Activated CD4-positive, alpha-beta T cell treated with anti-CD3 and anti-CD28 coated beads, Interleukin-2, amount 10 ng/mL, durations not matched to agents 7 days and 5 days (primary cell): Measurements from ENCODE around the gene ARHGEF11. TPM values are rescaled to one million over a fixed set of nuclear protein-coding genes. Genes with fewer than 3 reads are reported as not detected.

Experiments
- CTCF ChIA-PET: fragments of 350-600 bp; sonication (Branson Sonifier 250); formaldehyde crosslinking; loops from one replicate; lab custom pipeline; 2021; ENCODE audit warnings: antibody characterized with exemption; lab: Charles Lee
- POLR2A ChIA-PET: fragments of 350-600 bp; sonication (Branson Sonifier 250); formaldehyde crosslinking; loops from one replicate; lab custom pipeline; 2021; ENCODE audit warnings: antibody characterized with exemption; lab: Charles Lee
- DNase-seq: peaks from one replicate; pipeline ENCODE4 v3.0.0-alpha.2; 2020
- H3K27ac Mint-ChIP-seq: one replicate; pipeline ENCODE4 v1.8.0; 2021; ENCODE audit warnings: mild to moderate bottlenecking, moderate library complexity, mixed read lengths
- H3K27me3 Mint-ChIP-seq: one replicate; pipeline ENCODE4 v1.8.0; 2021; ENCODE audit warnings: mixed read lengths
- H3K36me3 Mint-ChIP-seq: one replicate; pipeline ENCODE4 v1.8.0; 2021; ENCODE audit warnings: low read depth, mixed read lengths
- H3K4me1 Mint-ChIP-seq: one replicate; pipeline ENCODE4 v1.8.0; 2021; ENCODE audit warnings: mixed read lengths
- H3K4me3 Mint-ChIP-seq: one replicate; pipeline ENCODE4 v1.8.0; 2021; ENCODE audit warnings: mild to moderate bottlenecking, moderate library complexity, mixed read lengths
- H3K9me3 Mint-ChIP-seq: one replicate; pipeline ENCODE4 v1.8.0; 2021; ENCODE audit warnings: mixed read lengths
- microRNA-seq: library from miRNA; unstranded; fragments of <30 nt; microRNA quantifications from one replicate; pipeline ENCODE4 v1.2.0, GENCODE V29; 2021; ENCODE audit warnings: borderline microRNAs expressed, borderline replicate concordance
- total RNA-seq, 2 experiments: library from RNA; stranded (reverse); gene quantifications; one replicate each; pipeline ENCODE4 v1.2.3, GENCODE V29; 2021

Gene ARHGEF11
- total RNA-seq, 2 experiments from 2014 or later, result 33.9 to 38.5 TPM

DNA sequence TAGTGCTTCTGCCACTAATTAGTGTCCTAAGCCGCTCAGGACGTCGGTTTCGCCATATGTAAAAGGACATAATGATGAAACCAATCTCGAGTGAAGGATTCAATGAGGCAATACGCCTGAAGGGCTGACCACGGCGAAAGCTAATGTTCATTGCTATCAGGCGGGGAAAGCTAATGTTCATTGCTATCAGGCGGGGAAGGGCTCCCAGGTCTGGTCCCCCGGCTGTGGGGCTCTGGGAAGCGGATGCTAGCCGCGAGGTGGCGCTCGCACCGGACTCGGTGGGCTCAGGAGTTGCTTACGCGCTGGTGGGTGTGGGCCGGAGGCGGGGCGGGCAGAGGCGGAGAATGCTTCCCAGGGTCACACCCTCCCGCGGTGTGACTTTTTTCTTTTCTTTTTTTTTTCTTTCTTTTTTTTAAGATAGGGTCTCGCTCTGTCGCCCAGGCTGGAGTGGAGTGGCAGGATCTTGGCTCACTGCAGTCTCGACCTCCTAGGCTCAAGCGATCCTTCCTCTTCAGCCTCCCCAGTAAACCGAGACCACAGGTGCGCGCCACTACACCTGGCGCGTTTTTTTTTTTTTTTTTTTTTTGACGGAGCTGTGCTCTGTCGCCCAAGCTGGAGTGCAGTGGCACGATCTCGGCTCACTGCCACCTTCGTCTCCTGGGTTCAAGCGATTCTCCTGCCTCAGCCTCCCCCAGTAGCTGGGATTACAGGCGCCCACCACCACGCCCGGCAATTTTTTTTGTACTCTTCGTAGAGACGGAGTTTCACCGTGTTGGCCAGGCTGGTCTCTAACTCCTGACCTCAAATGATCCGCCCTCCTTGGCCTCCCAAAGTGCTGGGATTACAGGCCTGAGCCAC, 153.1 kb downstream of the ARHGEF11 start:
- POLR2A ChIA-PET, result no interaction called here
- Mint-ChIP-seq H3K27ac (peak overlapping the region; percentile 65), H3K36me3 (no peaks in the 10 kb centered on the region), H3K4me3 (peak overlapping the region; percentile 63), H3K27me3 (peaks cover 50% of the 10 kb centered on the region), H3K9me3 (no peaks in the 10 kb centered on the region), H3K4me1 (peaks cover 24% of the 10 kb centered on the region)
- peak; percentile 87 for DNase-seq
- CTCF ChIA-PET, result interaction anchor here (0.6 to 5.3 kb wide), 28 partner anchors 11 to 1366 kb away, joined by 3 to 31 read pairs (median 4); partner anchors contain the start of genes NTRK1 and PRCC

DNA sequence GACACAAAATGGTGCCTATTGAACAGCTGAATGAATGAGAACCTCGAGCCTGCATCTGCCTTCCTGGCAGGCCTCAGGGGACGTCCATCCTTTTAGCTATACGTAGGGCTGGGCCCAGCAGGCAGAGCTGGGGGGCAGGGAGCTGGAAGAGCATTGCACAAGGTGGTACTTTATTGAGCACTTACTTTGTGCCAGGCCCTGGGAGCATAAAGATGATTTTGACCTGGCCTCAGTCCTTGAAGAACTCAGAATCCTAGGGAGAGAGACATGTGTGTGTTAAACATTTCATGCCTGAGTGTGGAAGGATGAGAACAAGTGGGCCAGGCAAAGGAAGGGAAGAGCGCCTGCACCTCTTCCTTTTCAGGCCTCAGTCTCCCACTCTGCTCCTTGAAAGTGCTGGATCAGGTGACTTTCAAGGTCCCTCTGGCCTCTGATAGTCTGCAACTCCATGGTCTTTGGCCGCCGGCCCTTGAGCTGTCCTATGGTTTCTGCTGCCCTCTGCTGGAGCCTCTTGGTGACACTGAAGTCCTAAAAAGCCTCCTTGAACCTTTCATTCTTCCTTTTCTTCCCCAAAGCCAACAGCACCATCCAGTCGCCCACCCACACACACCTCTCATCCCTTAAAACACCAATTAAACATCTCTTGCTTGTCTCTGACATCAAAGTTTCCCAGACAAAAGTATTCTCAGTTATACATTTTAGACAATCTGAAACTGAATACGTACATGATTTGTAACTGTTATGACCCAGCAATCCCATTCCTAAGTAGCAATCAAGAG, 155.6 kb downstream of the ARHGEF11 start:
- peaks cover 23% of the 10 kb centered on the region for H3K4me1 Mint-ChIP-seq
- H3K27me3 Mint-ChIP-seq, result peaks cover 62% of the 10 kb centered on the region
- H3K9me3 Mint-ChIP-seq, result no peaks in the 10 kb centered on the region
- CTCF ChIA-PET, result interaction anchor here (0.7 to 5.3 kb wide), 33 partner anchors 9 to 206 kb away, joined by 3 to 31 read pairs (median 4); partner anchors contain the start of gene NTRK1
- peak; percentile 57 for DNase-seq
- H3K4me3 Mint-ChIP-seq, result no peak overlapping the region
- no peak overlapping the region for H3K27ac Mint-ChIP-seq
- H3K36me3 Mint-ChIP-seq, result no peaks in the 10 kb centered on the region
- POLR2A ChIA-PET, result no interaction called here

DNA sequence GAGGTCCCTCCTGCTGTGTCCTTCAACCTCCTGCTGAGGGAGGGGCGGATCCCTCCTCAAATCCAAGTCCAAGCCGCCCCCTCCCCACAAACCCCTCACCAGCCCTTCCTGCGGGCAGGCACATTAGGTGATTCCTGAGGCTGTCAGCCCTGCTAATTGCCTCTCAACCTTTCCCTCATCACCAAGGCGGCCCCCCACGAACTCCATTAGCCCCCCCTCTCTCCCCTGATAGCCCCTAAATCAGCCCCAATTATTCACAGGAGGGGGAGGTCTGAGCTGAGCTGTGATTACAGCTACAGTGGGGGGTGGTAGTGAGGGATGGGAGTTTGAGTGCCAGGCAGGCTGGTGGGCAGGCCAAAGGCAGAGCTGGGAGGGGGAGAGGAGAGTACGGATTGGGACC, 157.8 kb downstream of the ARHGEF11 start:
- H3K27me3 Mint-ChIP-seq, result peaks cover 58% of the 10 kb centered on the region
- no peaks in the 10 kb centered on the region for H3K9me3 Mint-ChIP-seq
- H3K36me3 Mint-ChIP-seq, result no peaks in the 10 kb centered on the region
- ChIA-PET POLR2A (no interaction called here), CTCF (interaction anchor here (1.0 to 1.7 kb wide), 3 partner anchors 11 to 162 kb away, joined by 3 to 6 read pairs (median 4); no protein-coding TSS in a partner anchor)
- H3K4me1 Mint-ChIP-seq, result peaks cover 14% of the 10 kb centered on the region
- DNase-seq, result no peak
- H3K27ac Mint-ChIP-seq, result no peak overlapping the region
- H3K4me3 Mint-ChIP-seq, result no peak overlapping the region

DNA sequence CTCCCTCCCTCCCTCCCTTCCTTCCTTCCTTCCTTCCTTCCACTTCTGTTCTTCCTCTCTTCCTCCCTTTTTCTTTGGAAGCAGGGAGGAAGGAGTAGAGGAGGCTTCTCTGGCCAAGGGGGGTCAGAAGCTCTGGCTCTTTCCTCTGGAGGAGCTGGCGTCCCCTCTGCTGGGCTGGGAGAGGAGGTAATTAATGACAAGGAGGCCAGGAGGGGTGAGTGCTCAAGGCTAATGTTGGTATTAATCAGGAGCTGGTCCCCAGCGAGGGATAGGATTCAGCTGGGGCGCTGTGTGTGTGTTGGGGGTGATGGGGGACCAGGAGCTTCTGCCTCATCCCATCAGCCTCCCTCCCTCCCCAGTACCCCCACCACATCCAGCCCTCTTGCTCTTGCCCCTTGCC, 158.2 kb downstream of the ARHGEF11 start:
- peaks cover 55% of the 10 kb centered on the region for H3K27me3 Mint-ChIP-seq
- CTCF ChIA-PET, result interaction anchor here (0.6 to 1.7 kb wide), 5 partner anchors 11 to 455 kb away, joined by 3 to 6 read pairs (median 3); no protein-coding TSS in a partner anchor
- no peaks in the 10 kb centered on the region for H3K9me3 Mint-ChIP-seq
- H3K27ac Mint-ChIP-seq, result no peak overlapping the region
- no peak for DNase-seq
- no peak overlapping the region for H3K4me3 Mint-ChIP-seq
- no peaks in the 10 kb centered on the region for H3K36me3 Mint-ChIP-seq
- POLR2A ChIA-PET, result no interaction called here
- peaks cover 10% of the 10 kb centered on the region for H3K4me1 Mint-ChIP-seq

DNA sequence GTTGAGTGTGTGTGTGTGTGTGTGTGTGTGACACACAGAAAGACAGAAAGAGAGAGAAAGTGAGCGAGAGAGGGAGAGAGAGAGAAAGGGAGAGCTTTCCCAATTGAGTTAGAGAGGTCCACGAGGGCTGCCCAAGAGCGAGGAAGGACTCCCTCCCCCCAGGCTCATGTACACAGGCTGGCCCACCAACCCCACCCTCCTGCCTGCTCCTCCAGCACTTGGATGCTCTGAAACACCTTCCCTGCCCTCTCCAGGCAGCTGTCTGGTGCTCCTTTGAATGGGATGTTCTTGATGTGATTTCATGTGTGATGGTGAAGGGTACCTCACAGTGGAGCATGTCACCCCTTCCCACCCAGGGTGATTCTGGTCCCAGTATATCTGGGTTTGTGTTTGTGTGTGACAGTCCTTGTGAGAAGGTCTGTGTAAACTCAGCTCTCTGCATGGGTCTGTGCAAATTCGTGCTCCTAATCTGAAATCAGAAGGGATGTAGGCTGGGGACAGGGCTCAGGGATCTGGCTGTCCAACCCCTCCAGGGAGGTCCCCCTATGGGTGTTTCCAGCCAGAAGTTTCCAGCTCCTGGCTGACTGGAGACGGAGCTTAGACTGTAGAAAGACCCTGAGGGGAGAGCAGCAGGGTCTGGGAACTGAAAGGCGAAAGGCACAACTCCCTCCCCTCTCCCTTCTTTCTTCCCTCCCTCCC, 158.8 kb downstream of the ARHGEF11 start:
- DNase-seq, result no peak
- ChIA-PET POLR2A (no interaction called here), CTCF (interaction anchor here (0.6 to 1.7 kb wide), 4 partner anchors 10 to 454 kb away, joined by 3 to 6 read pairs (median 4); no protein-coding TSS in a partner anchor)
- Mint-ChIP-seq H3K27ac (no peak overlapping the region), H3K27me3 (peaks cover 52% of the 10 kb centered on the region), H3K9me3 (no peaks in the 10 kb centered on the region), H3K36me3 (no peaks in the 10 kb centered on the region), H3K4me3 (no peak overlapping the region), H3K4me1 (peaks cover 4% of the 10 kb centered on the region)

DNA sequence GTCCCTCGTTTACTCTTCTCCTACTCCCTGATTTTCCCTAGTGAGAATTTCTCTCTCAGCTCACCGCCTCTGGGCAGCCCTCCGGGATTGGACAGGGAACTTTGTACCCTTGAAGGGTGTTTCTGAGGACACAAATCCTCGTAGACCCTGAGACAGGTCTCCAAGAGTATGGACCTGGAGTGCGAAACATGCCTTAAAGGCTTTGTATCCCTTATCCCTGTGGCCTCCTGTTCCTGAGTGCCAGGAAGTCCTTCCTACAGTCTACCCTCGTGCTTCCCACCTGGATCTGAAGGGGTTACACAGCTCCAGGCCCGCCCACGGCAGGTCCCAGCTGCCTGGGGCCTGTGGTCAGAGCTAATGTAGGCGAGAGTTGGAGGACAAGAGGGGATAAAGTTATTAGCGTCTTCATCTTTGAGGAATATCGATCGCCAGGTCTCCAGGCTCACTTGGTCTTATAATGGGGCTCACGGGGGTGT, 159.6 kb downstream of the ARHGEF11 start:
- Mint-ChIP-seq H3K27ac (no peak overlapping the region), H3K4me1 (peaks cover 2% of the 10 kb centered on the region), H3K36me3 (no peaks in the 10 kb centered on the region), H3K9me3 (no peaks in the 10 kb centered on the region), H3K4me3 (no peak overlapping the region), H3K27me3 (peaks cover 46% of the 10 kb centered on the region)
- no peak for DNase-seq
- ChIA-PET POLR2A (no interaction called here), CTCF (interaction anchor here (0.7 to 1.2 kb wide), 3 partner anchors 26 to 86 kb away, joined by 3 to 4 read pairs (median 3); no protein-coding TSS in a partner anchor)

DNA sequence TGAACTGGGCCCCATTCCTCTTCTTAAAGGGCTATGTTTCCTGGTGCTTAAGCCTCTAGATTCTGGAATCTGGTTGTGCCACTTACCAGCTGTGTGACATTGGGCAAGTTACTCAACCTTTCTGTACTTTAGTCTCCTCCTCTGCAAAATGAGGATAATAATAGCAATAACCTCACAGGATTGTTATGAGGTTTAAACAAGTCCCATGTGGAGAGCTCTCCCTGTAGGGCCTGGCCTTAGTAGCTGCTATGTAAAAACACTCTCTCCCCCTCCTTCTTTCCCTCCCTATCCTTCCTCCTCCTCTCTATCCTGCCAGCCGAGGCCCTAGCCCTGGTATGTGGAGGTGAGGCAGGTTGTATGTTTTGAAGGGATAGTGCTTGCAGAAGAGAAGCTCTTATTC, 160.2 kb downstream of the ARHGEF11 start:
- Mint-ChIP-seq H3K27ac (no peak overlapping the region), H3K4me1 (peaks cover 2% of the 10 kb centered on the region), H3K36me3 (no peaks in the 10 kb centered on the region), H3K9me3 (no peaks in the 10 kb centered on the region), H3K27me3 (peaks cover 42% of the 10 kb centered on the region), H3K4me3 (no peak overlapping the region)
- POLR2A ChIA-PET, result no interaction called here
- CTCF ChIA-PET, result interaction anchor here (0.7 to 1.2 kb wide), 3 partner anchors 26 to 86 kb away, joined by 3 read pairs; no protein-coding TSS in a partner anchor
- no peak for DNase-seq

Small RNA genes lying within 50 kb of the gene (microRNA-seq; reads per million reads assigned to microRNA genes)
- not detected for gene MIR765

Other genes with a start within 250 kb of the ARHGEF11 start
- gene SH2D2A, start 228.9 kb downstream of the ARHGEF11 start, total RNA-seq, result 10 to 100 TPM; 56.3 to 63.5 TPM
- gene INSRR, start 186.6 kb downstream of the ARHGEF11 start, total RNA-seq, result under 1 TPM in 1 of 2 experiments, not detected in 1; 0.05 TPM
- 1 to 10 TPM; 1.9 to 2.0 TPM for gene NTRK1, start 184.9 kb downstream of the ARHGEF11 start, total RNA-seq
- under 1 TPM; 0.07 to 0.15 TPM for gene PEAR1, start 152.0 kb downstream of the ARHGEF11 start, total RNA-seq
- gene LRRC71, start 125.1 kb downstream of the ARHGEF11 start, total RNA-seq, result not detected
- not detected for gene ETV3L, start 54.1 kb upstream of the ARHGEF11 start, total RNA-seq
- gene ETV3, start 92.7 kb upstream of the ARHGEF11 start, total RNA-seq, result 10 to 100 TPM; 33.3 to 37.5 TPM